GM21529 (cell line): ENCODE data around the gene MRPL14.

Experiments used
- ATAC-seq: cut with Tn5 transposase; IDR thresholded peaks from one replicate; pipeline ENCODE4 v1.9.1; 2021; ENCODE audit not compliant: unreplicated experiment

Gene MRPL14

GRCh38 chr6:44081753-44082152, 45.5 kb downstream of the MRPL14 start:
- no peak for ATAC-seq

GRCh38 chr6:44080561-44081521, 46.4 kb downstream of the MRPL14 start:
- no peak for ATAC-seq

- ATAC-seq: no peak
Measured at GRCh38 chr6:44079672-44080071, 47.6 kb downstream of the MRPL14 start.

GRCh38 chr6:44078827-44079671, 48.2 kb downstream of the MRPL14 start:
- ATAC-seq: no peak

GRCh38 chr6:44078219-44078826, 48.9 kb downstream of the MRPL14 start:
- ATAC-seq: no peak

- no peak for ATAC-seq
Measured at GRCh38 chr6:44077214-44077946, 49.9 kb downstream of the MRPL14 start.

- ATAC-seq: peak; percentile 19
Measured at GRCh38 chr6:44076356-44077213, 50.7 kb downstream of the MRPL14 start.

- ATAC-seq: no peak
Measured at GRCh38 chr6:44075647-44076355, 51.5 kb downstream of the MRPL14 start.

GRCh38 chr6:44074813-44075646, 52.2 kb downstream of the MRPL14 start:
- no peak for ATAC-seq

GRCh38 chr6:44074439-44074812, 52.8 kb downstream of the MRPL14 start:
- peak; percentile 39 for ATAC-seq

GRCh38 chr6:44073612-44074438, 53.4 kb downstream of the MRPL14 start:
- ATAC-seq: peak; percentile 13

- peak; percentile 40 for ATAC-seq
Measured at GRCh38 chr6:44072959-44073611, 54.2 kb downstream of the MRPL14 start.

- ATAC-seq: peak; percentile 2
Measured at GRCh38 chr6:44072452-44072958, 54.7 kb downstream of the MRPL14 start.

- no peak for ATAC-seq
Measured at GRCh38 chr6:44071670-44072451, 55.4 kb downstream of the MRPL14 start.

- ATAC-seq: no peak
Measured at GRCh38 chr6:44068607-44069296, 58.5 kb downstream of the MRPL14 start.
